ENCODE results near the gene MRPL55. TPM values are rescaled to one million over a fixed set of nuclear protein-coding genes. Genes with fewer than 3 reads are reported as not detected.
A peak's percentile ranks its signal among the peaks of the same experiment; 100 is the strongest.

The MRPL55 gene
- total and polyA plus RNA-seq, 2 experiments from 2014 or later = 92.4 to 172 TPM

- peak overlapping the region; percentile 90 for H3K4me3 ChIP-seq
- no peaks in the 10 kb centered on the region for H3K9me2 ChIP-seq (ENCODE audit: insufficient read depth)
- no peak for TF ChIP-seq JUNB (IDR thresholded peaks at IDR 0.05; ENCODE audit: unreplicated experiment)
- no peak for TF ChIP-seq ETS1 (IDR thresholded peaks at IDR 0.05)
- no peak for TF ChIP-seq EZH2 (IDR thresholded peaks at IDR 0.05; ENCODE audit: low read depth, unreplicated experiment)
- no peak for TF ChIP-seq CREB1 (CRISPR knock-in tag; IDR thresholded peaks at IDR 0.05; ENCODE audit: low read depth)
- TF ChIP-seq EZH2phosphoT487 (IDR thresholded peaks at IDR 0.05; ENCODE audit: unreplicated experiment) = no peak
- TF ChIP-seq REST (IDR thresholded peaks at IDR 0.05; ENCODE audit: unreplicated experiment) = no peak
- TF ChIP-seq ZNF462 (CRISPR knock-in tag; IDR thresholded peaks at IDR 0.05) = no peak
- TF ChIP-seq NANOG (IDR thresholded peaks at IDR 0.05; ENCODE audit: borderline replicate concordance) = no peak
- no peak for TF ChIP-seq STAT1 (IDR thresholded peaks at IDR 0.05; ENCODE audit: unreplicated experiment)
- TF ChIP-seq ZNF114 (CRISPR knock-in tag; IDR thresholded peaks at IDR 0.05) = no peak
- TF ChIP-seq POLR2AphosphoS5 (IDR thresholded peaks at IDR 0.05; ENCODE audit: low read depth) = no peak
- TF ChIP-seq ZNF331 (CRISPR knock-in tag; IDR thresholded peaks at IDR 0.05; ENCODE audit: low read depth) = no peak
- TF ChIP-seq CTCF (conservative IDR thresholded peaks at IDR 0.05; ENCODE audit: low read depth in 2 of 2) = no peak
- H3K27me3 ChIP-seq (ENCODE audit: insufficient read depth) = peaks cover 92% of the 10 kb centered on the region
- no peaks in the 10 kb centered on the region for H3K79me2 ChIP-seq (replicated peaks; ENCODE audit: insufficient read depth)
- DNase-seq (ENCODE audit: low spot score) = no peak
- Mint-ChIP-seq H3K4me1 (peaks cover 5% of the 10 kb centered on the region), H3K4me3 (peak overlapping the region; percentile 70), H3K27me3 (ENCODE audit: insufficient read depth, low read depth, poor library complexity) (peaks cover 79% of the 10 kb centered on the region), H3K9me3 (no peaks in the 10 kb centered on the region), H3K36me3 (ENCODE audit: low read depth) (peaks cover 4% of the 10 kb centered on the region; the same call in 1 of the 3 replicates), H3K27ac (no peak overlapping the region)
- no peaks in the 10 kb centered on the region for H3F3A ChIP-seq (replicated peaks; ENCODE audit: low read depth)
- H3K36me3 ChIP-seq (ENCODE audit: insufficient read depth) = no peaks in the 10 kb centered on the region
- no peaks in the 10 kb centered on the region for H4K20me1 ChIP-seq (replicated peaks; ENCODE audit: insufficient read depth)
- ATAC-seq = no peak
- H3K4me2 ChIP-seq = peak overlapping the region; percentile 98
- no peak overlapping the region for H3K27ac ChIP-seq (ENCODE audit: low read depth)
- peaks cover 5% of the 10 kb centered on the region; the same call in 1 of the 2 replicates for H3K4me1 ChIP-seq (ENCODE audit: insufficient read depth)
- peak overlapping the region; percentile 98; the same call in 1 of the 2 replicates for H2AFZ ChIP-seq
Measured at GRCh38 chr1:228061411-228062084, 47.6 kb downstream of the MRPL55 start.

Measured in GM23338 (cell line).